Activated B cell treated with CpG ODN at 0.5 μM for 24 hours (primary cell): Measurements from ENCODE around the gene SERPINB5. TPM values are rescaled to one million over a fixed set of nuclear protein-coding genes. Genes with fewer than 3 reads are reported as not detected.

Experiments
- ATAC-seq: fragments of 200-7000 bp; cut with Tn5 transposase; one replicate; pipeline ENCODE4 v1.10.0; 2021; ENCODE audit warnings: low read depth, mild to moderate bottlenecking, moderate library complexity
- CTCF ChIA-PET: fragments of 350-600 bp; sonication (Branson Sonifier 250); formaldehyde crosslinking; loops from one replicate; lab custom pipeline; 2021; ENCODE audit warnings: antibody characterized with exemption; lab: Charles Lee
- POLR2A ChIA-PET: fragments of 350-600 bp; sonication (Branson Sonifier 250); formaldehyde crosslinking; loops from one replicate; lab custom pipeline; 2021; ENCODE audit warnings: antibody characterized with exemption; lab: Charles Lee
- DNase-seq: peaks from one replicate; pipeline ENCODE4 v3.0.0; 2022
- H3K27ac Mint-ChIP-seq: one replicate; pipeline ENCODE4 v1.8.0; 2020; ENCODE audit warnings: mixed read lengths
- H3K27me3 Mint-ChIP-seq: one replicate; pipeline ENCODE4 v1.8.0; 2021; ENCODE audit warnings: mixed read lengths
- H3K36me3 Mint-ChIP-seq: one replicate; pipeline ENCODE4 v1.8.0; 2021; ENCODE audit warnings: low read depth, mixed read lengths
- H3K4me1 Mint-ChIP-seq: one replicate; pipeline ENCODE4 v1.8.0; 2021; ENCODE audit warnings: mixed read lengths
- H3K4me3 Mint-ChIP-seq: one replicate; pipeline ENCODE4 v1.8.0; 2020; ENCODE audit warnings: mild to moderate bottlenecking, mixed read lengths
- H3K9me3 Mint-ChIP-seq: one replicate; pipeline ENCODE4 v1.8.0; 2020; ENCODE audit warnings: mixed read lengths
- CTCF ChIP-seq: fragments of 200-600 bp; IDR thresholded peaks from one replicate; pipeline ENCODE4 v1.8.0; 2022; ENCODE audit warnings: antibody characterized with exemption, mild to moderate bottlenecking
- intact Hi-C: fragments of 100-400 bp; cut with micrococcal nuclease; formaldehyde crosslinking; loops from one replicate; pipeline ENCODE4 v1.15.1; 2024
- total RNA-seq: library from RNA; stranded (reverse); gene quantifications from 2 replicates; pipeline ENCODE4 v1.2.3, GENCODE V29; 2022

SERPINB5 gene
- total RNA-seq, 1 donor from 2014 or later = not detected

GRCh38 chr18:63551769-63552168, 75.0 kb downstream of the SERPINB5 start:
- Mint-ChIP-seq H3K4me1 (no peaks in the 10 kb centered on the region), H3K36me3 (no peaks in the 10 kb centered on the region), H3K4me3 (no peak overlapping the region), H3K9me3 (no peaks in the 10 kb centered on the region), H3K27ac (no peak overlapping the region), H3K27me3 (peaks cover 2% of the 10 kb centered on the region)
- intact Hi-C loops = no loop called here
- ATAC-seq = no peak
- DNase-seq = no peak
- TF ChIP-seq CTCF = no peak
- CTCF ChIA-PET = no interaction called here
- POLR2A ChIA-PET = no interaction called here

GRCh38 chr18:63552581-63552980, 75.8 kb downstream of the SERPINB5 start:
- no peaks in the 10 kb centered on the region for H3K4me1 Mint-ChIP-seq
- TF ChIP-seq CTCF = no peak
- no peak overlapping the region for H3K27ac Mint-ChIP-seq
- CTCF ChIA-PET = no interaction called here
- H3K27me3 Mint-ChIP-seq = peaks cover 2% of the 10 kb centered on the region
- DNase-seq = no peak
- intact Hi-C loops = no loop called here
- ATAC-seq = no peak
- no peak overlapping the region for H3K4me3 Mint-ChIP-seq
- H3K36me3 Mint-ChIP-seq = no peaks in the 10 kb centered on the region
- no peaks in the 10 kb centered on the region for H3K9me3 Mint-ChIP-seq
- POLR2A ChIA-PET = no interaction called here

GRCh38 chr18:63553081-63553480, 76.3 kb downstream of the SERPINB5 start:
- peaks cover 2% of the 10 kb centered on the region for H3K27me3 Mint-ChIP-seq
- ATAC-seq (no peak), DNase-seq (no peak)
- intact Hi-C loops = no loop called here
- POLR2A ChIA-PET = no interaction called here
- H3K4me3 Mint-ChIP-seq = no peak overlapping the region
- no peak for TF ChIP-seq CTCF
- no peak overlapping the region for H3K27ac Mint-ChIP-seq
- H3K36me3 Mint-ChIP-seq = no peaks in the 10 kb centered on the region
- no peaks in the 10 kb centered on the region for H3K4me1 Mint-ChIP-seq
- no peaks in the 10 kb centered on the region for H3K9me3 Mint-ChIP-seq
- CTCF ChIA-PET = no interaction called here

Other genes with a start within 250 kb of the SERPINB5 start
- 125 and 145 TPM in 2 replicates for gene BCL2, start 157.2 kb upstream of the SERPINB5 start, total RNA-seq
- 15.0 and 15.3 TPM in 2 replicates for gene KDSR, start 109.8 kb upstream of the SERPINB5 start, total RNA-seq
- gene VPS4B, start 54.5 kb upstream of the SERPINB5 start, total RNA-seq = 66.2 and 66.8 TPM in 2 replicates
- gene SERPINB12, start 65.4 kb downstream of the SERPINB5 start, total RNA-seq = not detected in 2 replicates
- gene SERPINB13, start 110.4 kb downstream of the SERPINB5 start, total RNA-seq = not detected in 2 replicates
- gene SERPINB4, start 167.3 kb downstream of the SERPINB5 start, total RNA-seq = not detected in 2 replicates
- not detected in 2 replicates for gene SERPINB3, start 184.9 kb downstream of the SERPINB5 start, total RNA-seq
- gene SERPINB11, start 226.0 kb downstream of the SERPINB5 start, total RNA-seq = not detected in 2 replicates